ENCODE results near the gene ABHD12.

ABHD12 gene

GRCh38 chr20:25288291-25289181 is 102.1 kb downstream of the ABHD12 start:
- no peak for DNase-seq

- no peak for DNase-seq
Measured at GRCh38 chr20:25287631-25288290, 102.9 kb downstream of the ABHD12 start.

DNA sequence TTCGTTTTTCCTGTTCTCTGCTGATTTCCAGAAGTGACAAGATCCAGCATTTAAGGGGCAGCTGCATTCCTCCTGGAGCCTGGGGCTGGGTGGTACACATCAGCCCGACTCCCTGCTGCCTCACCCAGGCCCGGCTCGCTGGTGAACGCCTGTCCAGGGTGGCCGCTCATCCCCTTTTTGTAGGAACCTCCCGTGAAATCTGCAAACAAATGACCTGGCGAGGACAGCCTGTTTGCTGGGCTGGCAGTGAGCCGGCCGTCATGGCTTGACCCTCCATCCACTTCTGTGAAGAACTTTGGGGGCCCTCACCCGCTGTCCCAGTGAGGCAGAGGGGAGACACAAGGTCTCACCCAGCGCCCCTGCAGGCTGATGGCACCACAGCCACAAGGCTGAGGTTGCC is 103.7 kb downstream of the ABHD12 start:
- no peak for DNase-seq

DNA sequence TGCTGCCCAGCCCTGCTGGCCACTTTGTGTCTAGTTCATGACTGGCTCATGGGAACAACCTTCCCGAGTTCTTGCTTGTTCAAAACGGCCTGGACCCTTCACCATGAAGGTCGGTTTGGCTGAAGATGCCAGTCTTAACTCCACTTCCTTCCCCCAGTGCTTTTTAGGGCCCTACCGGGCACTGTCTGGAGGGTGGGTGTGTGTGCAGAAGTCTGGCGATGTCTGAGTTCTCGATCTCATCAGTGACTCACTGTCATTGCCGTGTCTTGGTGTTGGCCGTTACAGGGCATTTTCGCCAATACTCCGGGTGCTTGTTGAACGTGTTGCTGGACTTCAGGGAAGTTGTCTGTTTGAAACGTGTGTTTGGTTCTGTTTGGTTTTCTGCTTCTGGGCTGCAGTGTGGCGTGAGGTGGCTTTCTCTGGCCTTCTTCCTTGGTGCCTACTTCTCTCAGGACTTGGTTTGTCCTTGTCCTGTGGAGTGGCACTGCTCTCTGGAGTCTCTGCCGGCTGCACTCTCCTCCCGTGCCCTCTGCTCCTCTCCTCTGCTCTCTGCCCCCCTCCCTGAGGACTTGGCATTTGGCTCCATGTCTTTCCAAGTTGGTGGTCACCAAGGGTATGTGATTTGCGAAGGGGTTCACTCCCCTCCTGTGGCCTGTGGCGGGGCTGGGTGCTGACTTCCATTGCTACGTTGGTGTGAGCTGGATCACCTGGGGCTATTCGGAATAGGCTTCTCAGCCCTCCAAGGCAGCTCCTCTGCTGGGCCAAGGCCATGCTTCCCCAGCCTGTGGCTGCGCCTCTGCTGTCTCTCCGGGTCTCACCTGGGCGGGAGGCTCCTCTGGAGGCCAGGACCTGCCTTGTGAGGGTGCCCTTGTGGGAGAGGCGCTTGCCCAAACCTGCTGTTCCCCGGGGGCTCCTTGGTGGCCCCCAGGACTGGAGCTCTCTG is 104.5 kb downstream of the ABHD12 start:
- DNase-seq: no peak

- peak; percentile 31 for DNase-seq
Measured at GRCh38 chr20:25285091-25285647, 105.5 kb downstream of the ABHD12 start.

DNA sequence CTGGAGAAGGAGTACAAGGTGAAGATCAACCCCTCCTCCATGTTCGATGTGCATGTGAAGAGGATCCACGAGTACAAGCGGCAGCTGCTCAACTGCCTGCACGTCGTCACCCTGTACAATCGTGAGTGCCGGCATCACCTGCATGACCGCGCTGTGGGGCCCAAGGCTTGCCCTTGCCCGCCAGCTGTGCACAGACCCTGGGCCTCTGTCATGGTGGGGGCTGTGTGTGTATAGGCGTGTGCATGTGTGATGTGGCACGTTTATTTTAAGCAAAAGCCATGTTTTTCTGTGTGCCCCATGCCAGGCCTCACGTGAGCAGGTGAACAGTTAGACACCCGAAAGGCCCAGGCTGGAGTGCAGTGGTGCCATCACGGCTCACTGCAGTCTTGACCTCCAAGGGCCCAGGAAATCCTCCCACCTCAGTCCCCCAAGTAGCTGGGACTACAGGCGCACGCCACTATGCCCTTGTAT is 106.5 kb downstream of the ABHD12 start:
- no peak for DNase-seq

DNA sequence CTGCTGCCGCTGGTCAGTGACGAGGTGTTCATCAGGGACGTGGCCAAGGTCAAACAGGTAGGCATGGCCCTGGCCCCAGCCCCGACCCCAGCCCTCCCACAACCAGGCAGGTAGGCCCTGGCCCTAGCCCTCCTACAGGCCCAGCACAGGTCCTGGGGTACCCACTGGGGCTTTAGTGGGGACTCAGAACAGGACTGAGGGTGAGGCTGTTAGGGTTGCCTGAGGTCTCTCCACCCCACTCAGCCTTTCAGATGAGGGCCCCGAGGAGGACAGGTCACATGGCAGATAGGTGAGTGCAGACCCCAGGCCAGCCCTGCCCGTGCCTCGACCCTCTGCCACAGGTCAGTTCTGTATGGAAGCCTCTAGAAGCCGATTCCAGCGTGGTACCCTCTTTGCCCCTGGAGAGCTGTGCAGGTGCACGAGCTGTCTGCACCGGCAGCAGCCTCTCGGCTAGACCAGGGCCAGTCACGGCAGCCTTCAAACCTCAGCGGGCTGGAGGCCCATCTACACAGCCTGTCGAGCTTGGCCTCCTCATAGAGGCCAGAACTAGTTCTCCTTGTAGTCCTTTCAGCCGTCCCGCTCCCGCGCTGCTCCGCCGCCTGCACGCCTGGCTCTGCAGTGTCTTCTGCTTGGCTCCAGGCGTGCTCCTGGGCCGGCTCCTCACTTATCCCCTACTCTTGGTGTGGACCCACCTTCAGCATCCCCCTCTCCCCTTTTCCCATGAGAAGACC is 107.2 kb downstream of the ABHD12 start:
- no peak for DNase-seq

- DNase-seq: no peak
Measured at GRCh38 chr20:25282796-25283195, 107.8 kb downstream of the ABHD12 start.

DNA sequence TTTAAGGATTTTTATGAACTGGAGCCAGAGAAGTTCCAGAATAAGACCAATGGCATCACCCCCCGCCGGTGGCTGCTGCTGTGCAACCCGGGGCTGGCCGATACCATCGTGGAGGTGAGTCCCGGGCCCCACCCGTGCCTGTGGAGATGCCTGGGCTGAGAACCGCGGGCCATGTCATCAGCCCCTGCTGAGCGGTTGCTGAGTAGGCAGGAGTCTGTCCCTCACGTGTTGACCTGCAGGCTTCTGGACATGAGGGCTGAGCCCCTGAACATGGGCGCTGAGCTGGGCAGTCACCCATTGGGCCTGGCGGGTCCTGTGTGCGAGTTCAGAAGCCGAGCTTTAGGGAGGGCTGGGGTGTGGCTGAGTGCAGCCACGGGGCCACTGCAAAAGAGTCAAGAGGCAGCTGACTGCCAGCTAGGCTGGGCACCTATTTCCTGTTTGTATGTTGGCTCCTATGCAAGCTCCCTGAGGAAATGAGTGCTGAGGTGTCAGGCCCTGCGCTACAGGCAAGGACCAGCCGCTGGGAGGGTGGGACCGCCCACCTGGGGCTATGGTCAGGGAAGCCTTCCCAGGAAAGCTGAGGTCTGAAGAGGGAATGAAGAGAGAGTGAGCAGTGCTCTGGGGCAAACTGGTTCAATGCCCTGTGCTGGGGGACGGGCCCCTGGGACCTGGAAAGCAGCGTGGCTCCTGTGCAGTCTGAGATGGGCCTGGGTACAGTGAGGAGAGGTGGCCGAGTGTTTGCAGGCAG is 108.4 kb downstream of the ABHD12 start:
- DNase-seq: peak; percentile 22

- no peak for DNase-seq
Measured at GRCh38 chr20:25281541-25281991, 109.1 kb downstream of the ABHD12 start.

GRCh38 chr20:25280574-25281535 is 109.8 kb downstream of the ABHD12 start:
- no peak for DNase-seq

DNA sequence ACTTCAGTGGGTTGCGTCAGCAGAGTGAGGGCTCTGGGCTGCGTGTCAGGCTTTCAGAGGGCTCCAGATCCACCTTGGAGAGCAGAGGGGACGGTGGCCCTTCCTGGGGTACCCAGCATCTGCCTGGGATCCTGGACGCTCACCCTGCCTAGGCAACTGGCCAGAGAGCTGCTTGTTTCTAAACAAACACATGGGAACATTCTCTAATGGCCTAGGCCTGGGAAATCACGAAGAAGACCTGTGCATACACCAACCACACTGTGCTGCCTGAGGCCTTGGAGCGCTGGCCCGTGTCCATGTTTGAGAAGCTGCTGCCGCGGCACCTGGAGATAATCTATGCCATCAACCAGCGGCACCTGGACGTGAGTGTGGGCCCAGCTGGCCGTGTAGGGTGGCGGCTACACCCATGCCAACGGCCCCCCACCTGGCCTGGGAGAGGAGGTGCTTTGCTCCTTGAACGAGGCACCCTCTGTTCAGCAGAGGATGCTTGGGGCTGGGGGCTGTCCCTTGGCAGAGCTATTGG is 110.5 kb downstream of the ABHD12 start:
- DNase-seq: peak; percentile 91

DNA sequence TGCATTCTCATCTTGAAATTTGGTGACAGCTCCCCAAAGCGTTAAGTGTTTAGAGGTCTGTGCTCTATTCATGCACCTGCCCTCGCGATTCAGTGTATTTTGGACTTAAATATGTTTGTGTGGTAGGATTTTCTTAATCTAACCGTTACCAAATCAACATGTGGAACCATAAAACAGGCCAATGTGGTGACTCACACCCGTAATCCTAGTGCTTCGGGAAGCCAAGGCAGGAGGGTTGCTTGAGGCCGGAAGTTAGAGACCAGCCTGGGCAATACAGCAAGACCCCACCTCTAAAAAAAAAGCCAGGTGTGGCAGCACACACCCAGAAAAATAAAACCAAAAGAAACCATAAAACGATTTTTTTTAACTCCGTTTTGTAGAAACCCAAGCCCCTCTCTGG is 111.2 kb downstream of the ABHD12 start:
- DNase-seq: no peak

DNA sequence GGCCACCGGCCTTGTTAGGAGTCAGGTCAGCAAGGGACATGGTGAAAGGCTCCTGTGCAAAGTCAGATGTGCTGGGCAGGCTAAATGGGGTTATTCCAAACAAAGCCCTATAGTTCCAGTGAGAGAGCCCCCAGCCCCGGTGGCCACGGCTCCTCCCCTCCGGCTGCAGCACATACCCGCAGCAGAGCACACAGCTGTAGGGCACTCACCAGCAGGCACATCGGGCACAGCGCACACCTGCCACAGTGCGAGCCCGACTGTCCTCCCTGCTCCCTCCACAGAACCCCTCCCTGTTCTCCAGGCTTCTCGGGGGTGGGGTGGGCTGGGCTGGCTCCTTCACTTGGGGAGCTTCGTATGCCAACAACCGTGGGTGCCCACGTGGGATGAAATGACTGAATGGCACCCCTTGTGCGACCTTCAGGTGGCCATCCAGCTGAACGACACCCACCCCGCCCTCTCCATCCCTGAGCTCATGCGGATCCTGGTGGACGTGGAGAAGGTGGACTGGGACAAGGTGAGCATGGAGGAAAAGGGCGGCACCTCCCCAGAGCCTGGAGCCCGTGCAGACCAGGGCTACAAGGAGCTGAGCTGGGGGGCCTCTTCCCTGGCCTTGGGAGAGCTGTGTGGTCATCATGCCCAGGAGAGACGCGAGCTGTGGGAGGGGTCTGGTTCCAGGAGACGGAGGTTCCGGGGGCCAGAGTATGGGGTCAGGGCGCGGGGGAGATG is 111.8 kb downstream of the ABHD12 start:
- DNase-seq: no peak

GRCh38 chr20:25277941-25278521 is 112.6 kb downstream of the ABHD12 start:
- DNase-seq: no peak

- DNase-seq: no peak
Measured at GRCh38 chr20:25277051-25277801, 113.4 kb downstream of the ABHD12 start.

- no peak for DNase-seq
Measured at GRCh38 chr20:25276533-25277050, 114.0 kb downstream of the ABHD12 start.

Data from NCI-H69 (cell line).